ENCODE results near the gene TTC38. TPM values are rescaled to one million over a fixed set of nuclear protein-coding genes. Genes with fewer than 3 reads are reported as not detected.

TTC38 gene
- total and polyA plus RNA-seq, 2 donors: 24.7 to 32.6 TPM

DNA sequence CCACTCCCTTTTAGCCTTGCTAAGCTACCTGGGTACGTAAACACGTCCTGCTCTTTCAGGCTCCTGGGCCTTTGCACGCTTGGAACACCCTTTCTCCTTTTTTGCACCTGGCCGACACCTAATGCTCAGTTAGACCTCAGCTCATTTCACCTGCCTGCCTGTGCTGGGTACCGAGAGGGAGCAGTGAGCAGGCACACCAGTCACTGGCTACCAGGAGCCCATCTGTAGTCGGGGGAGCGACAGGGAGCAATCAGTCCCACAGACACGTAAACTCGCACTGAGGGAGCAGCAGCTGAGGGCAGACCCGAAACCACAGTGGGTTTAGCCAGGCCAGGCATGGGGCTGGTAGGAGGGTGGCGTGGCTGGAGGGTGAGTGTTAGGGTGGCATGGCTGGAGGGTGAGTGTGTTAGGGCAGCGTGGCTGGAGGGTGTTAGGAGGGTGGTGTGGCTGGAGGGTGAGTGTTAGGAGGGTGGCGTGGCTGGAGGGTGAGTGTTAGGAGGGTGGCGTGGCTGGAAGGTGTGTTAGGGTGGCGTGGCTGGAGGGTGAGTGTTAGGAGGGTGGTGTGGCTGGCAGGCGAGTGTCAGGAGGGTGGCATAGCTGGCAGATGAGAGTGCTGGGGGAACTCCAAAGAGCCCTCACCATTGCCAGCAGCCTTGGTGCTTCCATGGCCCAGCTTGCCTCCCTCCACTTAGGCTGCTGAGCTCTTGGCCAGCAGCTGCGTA lies 22.5 kb downstream of the TTC38 start:
- peaks cover 4% of the 10 kb centered on the region for H3K36me3 ChIP-seq (ENCODE audit: insufficient read depth)
- DNase-seq (ENCODE audit: extremely low spot score): no peak
- 97% methylated on average over 17 of the region's 17 CpGs for WGBS

GRCh38 chr22:46290843-46291785 lies 23.3 kb downstream of the TTC38 start:
- Histone ChIP-seq H3K36me3 (ENCODE audit: insufficient read depth) (peaks cover 4% of the 10 kb centered on the region), H3K4me3 (ENCODE audit: low read depth, low read length) (no peak overlapping the region), H3K27ac (ENCODE audit: low read depth) (no peak overlapping the region), H3K4me1 (ENCODE audit: insufficient read depth) (no peaks in the 10 kb centered on the region)
- no peak for DNase-seq (ENCODE audit: extremely low spot score)
- whole genome bisulfite sequencing: 96% methylated on average over 23 of the region's 23 CpGs

More for the DNA sequence above, 22.5 kb downstream of the TTC38 start:
- no peaks in the 10 kb centered on the region for H3K4me1 ChIP-seq (ENCODE audit: insufficient read depth)
- no peak overlapping the region for H3K27ac ChIP-seq (ENCODE audit: low read depth)
- H3K4me3 ChIP-seq (ENCODE audit: low read depth, low read length): no peak overlapping the region

GRCh38 chr22:46292173-46292572 lies 24.4 kb downstream of the TTC38 start:
- 92% methylated on average over 3 of the region's 3 CpGs for WGBS
- Histone ChIP-seq H3K36me3 (ENCODE audit: insufficient read depth) (no peaks in the 10 kb centered on the region), H3K4me3 (ENCODE audit: low read depth, low read length) (no peak overlapping the region), H3K27ac (ENCODE audit: low read depth) (no peak overlapping the region), H3K4me1 (ENCODE audit: insufficient read depth) (no peaks in the 10 kb centered on the region)
- DNase-seq (ENCODE audit: extremely low spot score): no peak

- Histone ChIP-seq H3K4me1 (ENCODE audit: insufficient read depth) (no peaks in the 10 kb centered on the region), H3K27ac (ENCODE audit: low read depth) (no peak overlapping the region), H3K4me3 (ENCODE audit: low read depth, low read length) (no peak overlapping the region), H3K36me3 (ENCODE audit: insufficient read depth) (no peaks in the 10 kb centered on the region)
- WGBS: 91% methylated on average over 14 of the region's 14 CpGs
- DNase-seq (ENCODE audit: extremely low spot score): no peak
These were observed 24.9 kb downstream of the TTC38 start for GRCh38 chr22:46292732-46293131.

DNA sequence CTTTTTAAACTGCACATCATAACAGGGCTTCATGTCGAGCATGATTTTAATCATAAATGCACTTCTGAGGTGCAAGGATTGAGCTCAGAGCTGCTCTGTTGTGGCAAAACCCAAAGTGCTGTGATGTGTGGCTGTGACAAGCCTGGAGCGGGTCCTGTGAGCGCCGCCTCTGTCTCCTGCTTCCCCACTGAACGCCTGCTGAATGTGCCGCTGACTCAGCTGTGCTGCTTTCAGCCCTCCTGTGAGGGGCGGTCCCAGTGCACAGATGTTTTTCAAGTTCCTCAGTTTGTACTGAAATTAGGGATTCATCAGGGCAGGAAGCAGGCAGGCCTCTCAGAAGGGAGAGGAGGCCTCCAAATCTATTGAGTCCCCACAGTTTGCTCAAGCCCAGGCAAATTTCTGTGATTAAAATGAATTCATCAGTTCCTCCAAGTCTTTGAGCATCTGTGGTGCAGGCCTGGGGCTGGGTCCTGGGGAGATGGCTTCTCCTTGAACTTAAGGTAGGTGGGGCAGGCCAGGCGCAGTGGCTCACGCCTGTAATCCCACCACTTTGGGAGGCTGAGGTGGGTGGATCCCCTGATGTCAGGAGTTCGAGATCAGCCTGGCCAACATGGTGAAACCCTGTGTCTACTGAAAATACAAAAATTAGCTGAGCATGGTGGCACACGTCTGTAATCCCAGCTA lies 25.9 kb downstream of the TTC38 start:
- H3K4me1 ChIP-seq (ENCODE audit: insufficient read depth): no peaks in the 10 kb centered on the region
- H3K36me3 ChIP-seq (ENCODE audit: insufficient read depth): no peaks in the 10 kb centered on the region
- no peak overlapping the region for H3K27ac ChIP-seq (ENCODE audit: low read depth)
- WGBS: 79% methylated on average over 11 of the region's 11 CpGs
- no peak overlapping the region for H3K4me3 ChIP-seq (ENCODE audit: low read depth, low read length)
- DNase-seq (ENCODE audit: extremely low spot score): no peak

GRCh38 chr22:46294784-46295183 lies 27.0 kb downstream of the TTC38 start:
- no peaks in the 10 kb centered on the region for H3K36me3 ChIP-seq (ENCODE audit: insufficient read depth)
- H3K27ac ChIP-seq (ENCODE audit: low read depth): no peak overlapping the region
- DNase-seq (ENCODE audit: extremely low spot score): no peak
- no peak overlapping the region for H3K4me3 ChIP-seq (ENCODE audit: low read depth, low read length)
- 94% methylated on average over 2 of the region's 2 CpGs for WGBS
- H3K4me1 ChIP-seq (ENCODE audit: insufficient read depth): no peaks in the 10 kb centered on the region

DNA sequence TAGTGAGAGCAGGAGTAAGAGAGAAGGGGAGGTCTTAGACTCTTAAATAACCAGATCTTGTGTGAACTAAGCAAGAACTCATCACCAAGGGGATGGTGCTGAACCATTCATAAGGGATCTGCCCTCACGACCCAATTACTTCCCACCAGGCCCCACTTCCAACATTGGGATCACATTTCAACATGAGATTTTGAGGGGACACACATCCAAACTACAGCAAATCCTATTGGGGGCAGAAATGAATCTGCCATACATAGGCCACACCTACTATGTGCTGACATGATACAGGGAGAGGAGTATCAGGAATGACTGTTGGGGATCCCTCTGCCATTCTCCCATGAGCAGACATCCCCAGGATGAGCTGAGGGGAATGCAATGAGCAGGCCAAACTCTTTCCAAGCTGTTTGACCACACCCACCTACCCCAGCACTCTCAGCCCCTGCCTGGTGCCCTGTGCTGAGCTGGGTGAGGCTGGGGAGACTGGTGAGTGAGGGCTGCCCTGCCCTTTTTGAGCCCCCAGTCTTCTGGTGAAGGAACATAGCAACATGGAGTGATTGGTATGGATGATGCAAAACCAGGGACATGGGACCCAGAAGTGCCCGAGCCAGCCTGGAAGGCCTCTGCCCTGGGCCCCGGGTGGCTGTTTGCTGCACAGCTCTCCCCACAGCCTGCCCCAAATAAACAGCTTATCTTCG lies 27.6 kb downstream of the TTC38 start:
- DNase-seq (ENCODE audit: extremely low spot score): no peak
- Histone ChIP-seq H3K4me3 (ENCODE audit: low read depth, low read length) (no peak overlapping the region), H3K36me3 (ENCODE audit: insufficient read depth) (no peaks in the 10 kb centered on the region), H3K4me1 (ENCODE audit: insufficient read depth) (no peaks in the 10 kb centered on the region), H3K27ac (ENCODE audit: low read depth) (no peak overlapping the region)
- WGBS: 58% methylated on average over 4 of the region's 4 CpGs

- no peaks in the 10 kb centered on the region for H3K36me3 ChIP-seq (ENCODE audit: insufficient read depth)
- no peaks in the 10 kb centered on the region for H3K4me1 ChIP-seq (ENCODE audit: insufficient read depth)
- DNase-seq (ENCODE audit: extremely low spot score): peak; percentile 89
- under 1% methylated on average over 76 of the region's 76 CpGs for WGBS
- H3K4me3 ChIP-seq (ENCODE audit: low read depth, low read length): peak within 1 kb of the TSS; percentile 38
- H3K27ac ChIP-seq (ENCODE audit: low read depth): peak within 1 kb of the TSS; percentile 87
These were observed 28.7 kb downstream of the TTC38 start, which contains the start of gene GTSE1 for GRCh38 chr22:46296257-46297150. GTSE1 (plus strand) TSS chr22:46296870; CDS start chr22:46297401, 531 bp downstream.

DNA sequence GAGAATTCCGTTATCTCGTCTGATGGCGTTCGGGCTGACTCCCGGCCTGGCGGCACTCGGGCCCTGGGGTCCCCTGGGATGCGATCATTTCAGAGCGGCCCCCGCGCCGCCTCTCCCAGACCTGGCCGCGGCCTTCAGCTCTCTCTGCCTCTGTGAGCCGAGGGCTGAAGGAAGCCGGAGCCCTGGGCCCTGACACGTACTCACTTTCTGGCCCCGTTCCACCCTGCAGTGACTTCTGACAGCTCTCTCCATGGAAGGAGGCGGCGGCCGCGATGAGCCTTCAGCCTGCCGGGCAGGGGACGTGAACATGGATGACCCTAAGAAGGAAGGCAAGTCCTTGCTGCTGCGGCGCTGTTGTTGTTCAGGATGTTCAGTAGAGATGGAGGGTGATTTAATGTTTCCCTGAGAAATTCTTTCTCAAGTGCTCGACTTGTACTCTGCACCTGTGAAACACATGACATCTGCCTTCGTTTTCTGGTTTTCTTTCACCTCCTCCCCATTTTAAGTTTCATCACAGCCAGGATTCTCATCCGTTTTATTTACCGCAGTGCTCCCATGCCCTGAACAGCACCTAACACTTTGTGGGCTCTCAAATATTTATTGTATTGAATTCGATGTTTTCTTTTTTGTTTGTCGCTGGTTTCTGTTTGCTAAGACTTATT lies 29.5 kb downstream of the TTC38 start:
- WGBS: 5% methylated on average over 32 of the region's 32 CpGs
- Histone ChIP-seq H3K27ac (ENCODE audit: low read depth) (no peak overlapping the region), H3K36me3 (ENCODE audit: insufficient read depth) (no peaks in the 10 kb centered on the region), H3K4me3 (ENCODE audit: low read depth, low read length) (peak overlapping the region; percentile 29), H3K4me1 (ENCODE audit: insufficient read depth) (no peaks in the 10 kb centered on the region)
- no peak for DNase-seq (ENCODE audit: extremely low spot score)

DNA sequence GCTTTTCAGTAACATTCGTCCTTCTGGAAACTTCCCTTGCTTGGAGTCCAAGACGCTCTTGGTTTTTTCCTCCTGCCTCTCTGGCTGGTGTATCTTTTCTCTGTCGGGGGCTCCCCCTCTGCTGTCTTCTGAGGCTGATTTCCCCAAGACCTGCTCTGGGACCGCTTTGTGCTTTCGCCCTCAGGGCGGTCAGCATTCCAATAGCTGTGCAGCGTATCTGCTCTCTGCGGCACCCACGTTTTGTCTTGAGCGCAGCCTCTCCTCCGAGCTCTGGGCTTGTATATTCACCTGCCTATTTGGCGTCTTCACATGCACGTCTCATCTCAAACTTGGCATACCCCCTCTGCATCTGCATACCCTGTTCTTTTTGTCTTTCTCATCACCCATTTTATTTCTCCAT lies 31.3 kb downstream of the TTC38 start:
- Histone ChIP-seq H3K4me3 (ENCODE audit: low read depth, low read length) (no peak overlapping the region), H3K4me1 (ENCODE audit: insufficient read depth) (no peaks in the 10 kb centered on the region), H3K27ac (ENCODE audit: low read depth) (no peak overlapping the region), H3K36me3 (ENCODE audit: insufficient read depth) (no peaks in the 10 kb centered on the region)
- no peak for DNase-seq (ENCODE audit: extremely low spot score)
- WGBS: 94% methylated on average over 13 of the region's 13 CpGs

- no peaks in the 10 kb centered on the region for H3K36me3 ChIP-seq (ENCODE audit: insufficient read depth)
- WGBS: 98% methylated on average over 7 of the region's 7 CpGs
- no peaks in the 10 kb centered on the region for H3K4me1 ChIP-seq (ENCODE audit: insufficient read depth)
- H3K27ac ChIP-seq (ENCODE audit: low read depth): no peak overlapping the region
- no peak for DNase-seq (ENCODE audit: extremely low spot score)
- H3K4me3 ChIP-seq (ENCODE audit: low read depth, low read length): no peak overlapping the region
These were observed 32.7 kb downstream of the TTC38 start for GRCh38 chr22:46300491-46300890.
